Fibroblast of lung (primary cell): ENCODE data around the gene TBC1D19.

ENCODE experiments used
- CTCF ChIP-seq, 2 donors: IDR thresholded peaks in 1 of 2; conservative IDR thresholded peaks in 1 of 2; 1 replicate in 1 of 2; 2 replicates in 1 of 2; pipeline ENCODE4 v1.5.1; 2011 to 2012; ENCODE audit warnings: low read length in 2 of 2, control low read depth in 1 of 2, inconsistent platforms in 1 of 2, low read depth in 1 of 2, mild to moderate bottlenecking in 1 of 2
- EZH2 ChIP-seq: IDR thresholded peaks from 2 replicates; pipeline ENCODE4 v1.5.1; 2012; ENCODE audit warnings: low read length, control low read depth, mild to moderate bottlenecking; ENCODE audit errors: missing control alignments

GRCh38 chr4:26632916-26633315 lies 49.0 kb downstream of the TBC1D19 start:
- TF ChIP-seq CTCF (conservative IDR thresholded peaks at IDR 0.05 in 1 of 2, IDR thresholded peaks at IDR 0.05 in 1 of 2; ENCODE audit: low read depth in 1 of 2, low read length in 2 of 2) (no peak), EZH2 (no peak)
